Measurements from ENCODE around the gene TSPAN11.

Gene TSPAN11

DNA sequence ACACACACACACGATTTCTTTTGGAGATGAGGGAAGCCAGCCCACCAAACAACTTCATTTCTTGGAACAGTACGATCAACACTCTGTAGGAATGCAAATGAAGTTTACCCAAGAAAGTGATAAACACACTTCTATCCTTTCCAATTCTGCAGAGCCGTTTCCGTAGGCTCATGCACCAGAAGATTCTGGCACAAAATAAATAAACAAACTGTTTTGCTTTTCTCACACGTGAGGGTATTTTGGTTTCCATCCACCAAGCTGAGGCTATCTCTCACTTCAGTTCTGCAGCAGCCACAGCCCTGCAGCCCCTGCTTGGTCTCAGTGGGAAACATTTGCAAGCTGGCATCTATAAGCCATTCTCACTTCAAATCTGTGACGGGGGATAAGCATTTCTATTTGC lies 15.3 kb upstream of the TSPAN11 start:
- no peak for DNase-seq (ENCODE audit: low spot score)

GRCh38 chr12:30913323-30913722 lies 13.2 kb upstream of the TSPAN11 start:
- no peak for DNase-seq (ENCODE audit: low spot score)

- no peak for DNase-seq (ENCODE audit: low spot score)
These were observed 11.5 kb upstream of the TSPAN11 start for GRCh38 chr12:30914986-30915591.

- no peak for DNase-seq (ENCODE audit: low spot score)
These were observed 3.5 kb upstream of the TSPAN11 start for GRCh38 chr12:30923057-30923456.

- DNase-seq (ENCODE audit: low spot score) = no peak
These were observed 823 bp upstream of the TSPAN11 start for GRCh38 chr12:30925607-30926242.

- no peak for DNase-seq (ENCODE audit: low spot score)
These were observed 669 bp downstream of the TSPAN11 start for GRCh38 chr12:30927222-30927611.

DNA sequence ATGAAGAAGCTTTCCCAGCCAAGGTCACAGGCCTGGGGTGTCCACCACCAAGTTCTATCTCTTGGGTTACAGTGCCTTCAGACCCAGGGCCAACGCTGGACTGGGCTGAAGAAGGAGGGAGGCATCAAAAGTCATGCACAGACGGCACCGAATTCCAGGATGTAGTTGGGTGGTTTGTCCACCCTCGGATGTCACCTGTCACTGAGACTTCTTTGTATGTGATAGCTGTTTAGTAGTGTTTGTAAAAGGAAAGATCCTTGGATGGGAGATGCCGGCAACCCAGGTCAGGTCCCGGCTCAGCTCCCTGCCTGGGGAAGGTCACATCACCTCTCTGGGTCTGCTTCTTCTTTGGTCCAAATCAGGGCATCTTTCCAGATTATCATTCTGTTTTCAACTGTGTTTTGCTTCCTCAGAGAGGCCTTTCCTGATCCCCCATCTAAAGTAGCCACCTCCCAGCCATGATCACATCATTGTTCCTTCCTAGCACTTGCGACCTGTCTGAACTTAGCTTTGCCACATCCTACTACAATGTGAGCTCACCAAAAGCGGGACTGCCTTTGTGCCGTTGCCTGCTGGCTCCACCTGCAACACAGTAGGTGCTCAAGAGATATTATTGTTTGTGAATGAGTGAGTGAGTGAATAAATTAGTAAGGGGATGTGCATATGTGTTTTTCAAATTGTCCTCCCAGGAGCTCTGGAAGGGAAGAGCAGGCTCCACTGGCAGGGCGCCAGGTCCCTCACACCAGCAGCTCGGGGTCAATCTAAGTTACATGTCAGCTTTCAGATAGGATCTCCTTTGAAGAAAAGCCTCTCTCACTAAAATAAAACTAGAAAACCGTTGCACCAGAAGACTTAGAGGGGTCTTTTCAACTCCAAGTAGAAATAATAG lies 2.1 kb downstream of the TSPAN11 start:
- no peak for DNase-seq (ENCODE audit: low spot score)

GRCh38 chr12:30930238-30930637 lies 3.7 kb downstream of the TSPAN11 start:
- DNase-seq (ENCODE audit: low spot score) = no peak

DNA sequence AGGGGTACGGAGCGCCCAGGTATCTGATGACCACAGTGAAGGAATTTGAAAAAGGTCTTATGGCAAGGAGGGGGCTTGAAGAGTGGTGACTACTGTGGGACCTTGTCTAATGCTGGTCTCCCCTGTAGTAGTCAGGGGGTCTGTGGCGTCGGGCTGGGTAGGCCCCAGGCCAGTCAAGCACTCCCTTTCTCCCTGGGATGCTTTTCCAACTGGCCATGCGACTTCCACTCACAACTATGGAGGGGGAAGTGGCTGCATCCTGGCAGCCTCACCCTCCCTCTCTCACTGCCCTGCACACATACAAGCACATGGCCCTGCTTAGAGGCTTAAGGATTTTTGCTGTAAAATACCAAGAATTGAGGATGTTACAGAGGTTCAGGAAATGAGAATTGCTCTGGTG lies 4.1 kb downstream of the TSPAN11 start:
- DNase-seq (ENCODE audit: low spot score) = no peak

GRCh38 chr12:30932881-30933280 lies 6.3 kb downstream of the TSPAN11 start:
- DNase-seq (ENCODE audit: low spot score) = no peak

GRCh38 chr12:30934811-30935210 lies 8.3 kb downstream of the TSPAN11 start:
- DNase-seq (ENCODE audit: low spot score) = no peak

- DNase-seq (ENCODE audit: low spot score) = no peak
These were observed 9.5 kb downstream of the TSPAN11 start for GRCh38 chr12:30936036-30936435.

- DNase-seq (ENCODE audit: low spot score) = no peak
These were observed 12.7 kb downstream of the TSPAN11 start for GRCh38 chr12:30939234-30939633.

DNA sequence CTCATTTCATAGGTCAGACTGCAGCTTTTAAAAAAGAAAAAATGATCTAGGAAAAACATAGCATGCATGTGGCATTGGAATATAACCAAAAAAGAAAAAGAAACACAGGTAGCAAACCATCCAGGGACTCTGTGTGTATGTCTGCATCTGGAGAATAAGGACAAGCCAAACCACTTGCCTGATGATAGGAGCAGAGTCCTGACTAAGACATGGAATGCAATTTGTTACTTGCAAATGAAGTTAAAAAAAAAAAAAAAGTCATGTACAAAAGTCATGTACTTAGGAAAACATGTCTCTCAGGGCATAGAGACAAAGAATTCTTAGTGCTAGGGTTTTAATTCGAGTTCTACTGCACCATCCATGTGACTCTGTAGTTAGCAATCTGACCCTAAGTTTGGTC lies 15.9 kb downstream of the TSPAN11 start:
- no peak for DNase-seq (ENCODE audit: low spot score)

- no peak for DNase-seq (ENCODE audit: low spot score)
These were observed 16.4 kb downstream of the TSPAN11 start for GRCh38 chr12:30942936-30943335.

DNA sequence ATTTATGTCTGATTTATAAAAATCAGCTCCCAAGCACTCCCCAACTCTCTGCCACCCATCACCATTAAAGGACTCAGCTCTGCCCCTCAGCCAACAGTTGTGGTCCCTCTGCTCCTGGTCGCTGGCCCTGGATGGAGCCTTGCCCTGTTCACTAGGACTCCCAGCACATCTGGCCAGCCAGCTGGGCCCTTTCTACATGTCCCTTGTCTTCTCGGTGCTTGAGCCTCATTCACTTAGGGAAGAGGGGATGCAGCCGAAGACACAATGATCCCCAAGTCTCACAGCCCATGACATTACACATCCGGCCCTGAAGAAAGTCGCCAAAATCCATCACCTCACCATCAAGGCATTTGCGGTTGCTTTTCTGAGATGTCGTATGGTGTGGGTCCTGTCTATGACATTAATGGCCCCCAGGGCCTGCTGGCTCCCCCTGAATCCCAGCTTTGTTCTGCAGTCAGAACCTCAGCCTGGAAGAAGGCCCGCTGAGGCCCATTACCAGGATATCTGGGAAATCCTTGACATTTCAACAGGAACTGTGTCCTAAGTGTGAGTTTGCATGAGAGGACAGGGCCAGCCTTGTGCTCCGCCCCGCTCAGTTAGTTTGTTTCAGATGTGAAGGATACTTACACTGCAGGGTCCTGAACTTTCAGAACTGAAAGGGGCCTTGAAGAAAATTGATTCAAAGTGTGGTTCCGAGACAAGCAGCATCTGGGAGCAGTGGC lies 19.1 kb downstream of the TSPAN11 start:
- DNase-seq (ENCODE audit: low spot score) = no peak

DNA sequence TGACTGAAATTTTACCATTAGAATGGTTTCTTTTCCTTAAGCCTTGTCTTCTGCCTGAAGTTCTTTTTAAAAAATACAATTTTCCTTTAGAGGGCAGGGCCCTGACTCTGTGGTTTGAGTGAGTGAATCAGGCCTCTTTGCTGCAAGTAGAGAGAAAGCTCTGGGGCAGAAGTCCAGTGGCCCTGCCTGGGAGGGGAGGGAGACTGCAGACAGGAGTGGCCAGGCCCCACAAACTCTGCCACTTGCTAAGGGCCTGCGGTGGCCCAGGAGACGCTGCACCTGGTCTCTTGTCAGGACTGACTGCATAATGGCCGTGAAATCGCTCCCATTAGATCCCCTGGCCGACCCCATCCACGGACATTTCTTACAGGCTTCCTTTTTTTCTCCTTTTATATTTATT lies 25.5 kb downstream of the TSPAN11 start:
- DNase-seq (ENCODE audit: low spot score) = no peak

GRCh38 chr12:30953257-30953656 lies 26.7 kb downstream of the TSPAN11 start:
- DNase-seq (ENCODE audit: low spot score) = no peak

DNA sequence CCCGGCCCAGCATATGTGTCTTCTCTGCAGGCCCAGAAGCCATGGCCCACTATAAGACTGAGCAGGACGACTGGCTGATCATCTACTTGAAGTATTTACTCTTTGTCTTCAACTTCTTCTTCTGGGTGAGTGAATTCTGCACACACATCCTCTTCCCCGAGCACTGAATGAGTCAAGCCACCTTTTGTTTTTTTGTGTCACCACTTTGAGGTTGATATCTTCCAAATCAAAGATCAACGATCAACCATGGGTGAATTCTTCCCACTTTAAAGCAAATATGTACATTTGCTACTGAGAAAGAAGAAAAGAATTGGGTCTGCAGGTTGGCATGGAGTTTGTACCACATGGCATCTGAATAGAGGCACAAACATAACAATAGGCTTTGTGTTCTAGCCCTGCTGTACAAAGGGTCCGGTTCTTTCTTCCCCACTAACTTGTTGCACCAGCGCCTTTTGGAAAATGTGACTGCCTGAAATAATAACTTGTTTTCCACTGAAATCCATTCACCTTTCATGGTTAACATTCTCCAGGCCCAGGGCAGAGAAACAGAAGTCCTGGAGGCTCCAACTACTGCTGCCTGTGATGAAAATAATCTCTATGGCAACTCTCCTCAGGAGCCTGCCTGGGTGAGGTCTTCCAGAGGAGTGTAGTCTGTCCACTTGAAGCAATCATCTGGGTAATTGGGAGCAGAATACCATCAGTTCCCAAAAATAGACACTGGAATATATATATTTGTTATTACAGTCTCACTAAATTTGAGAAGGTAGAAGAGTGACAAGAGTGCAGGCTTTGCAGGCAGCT lies 27.6 kb downstream of the TSPAN11 start:
- no peak for DNase-seq (ENCODE audit: low spot score)

DNA sequence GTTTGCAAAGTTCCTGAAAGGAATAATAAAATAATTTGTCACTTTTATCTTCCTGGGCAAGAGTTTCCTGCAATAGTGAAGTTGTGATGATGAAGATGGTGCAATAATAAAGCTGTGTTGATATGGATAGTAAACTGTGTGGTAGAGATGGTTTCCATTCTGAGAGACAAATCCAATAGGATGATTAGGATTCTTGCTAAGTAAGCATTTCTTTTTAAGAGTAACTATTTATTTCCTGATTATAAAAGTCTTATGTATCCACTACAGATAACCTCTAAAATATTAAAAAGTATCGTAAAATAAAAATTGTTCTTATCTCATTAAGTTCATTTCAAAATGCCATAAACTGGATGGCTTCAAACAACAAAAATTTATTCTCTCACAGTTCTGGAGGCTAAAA lies 28.7 kb downstream of the TSPAN11 start:
- DNase-seq (ENCODE audit: low spot score) = no peak

DNA sequence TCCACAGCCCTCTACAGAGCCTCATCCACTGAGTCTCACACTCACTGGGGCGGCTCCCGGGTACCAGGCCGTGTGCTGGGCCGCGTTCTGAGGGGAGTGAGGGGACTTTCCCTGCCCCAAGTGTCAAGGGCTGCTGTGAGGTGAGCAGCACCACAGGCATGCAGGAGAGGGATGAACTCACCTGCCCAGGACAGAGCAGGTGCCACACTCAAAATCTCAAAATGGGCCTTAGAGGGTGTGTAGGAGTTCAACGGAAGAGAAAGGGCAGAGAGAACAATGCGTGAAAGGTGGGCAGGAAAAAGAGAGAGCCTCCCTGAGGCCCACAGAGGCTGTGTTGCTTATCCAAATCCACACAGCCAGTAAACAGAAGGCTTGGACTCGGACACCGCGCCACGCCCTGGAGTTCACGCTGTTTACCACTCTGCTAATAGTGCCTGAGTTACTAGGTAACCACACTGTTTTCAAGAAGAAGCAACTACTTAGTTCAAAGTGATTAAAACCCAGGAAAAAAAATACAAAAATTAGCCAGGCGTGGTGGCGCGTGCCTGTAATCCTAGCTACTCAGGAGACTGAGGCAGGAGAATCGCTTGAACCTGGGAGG lies 32.7 kb downstream of the TSPAN11 start:
- DNase-seq (ENCODE audit: low spot score) = no peak

All from hematopoietic multipotent progenitor cell treated with erythropoietin and hydrocortisone succinate and interleukin-3 and kit ligand, for 15 days (in vitro differentiated cells).